Left lobe of liver (tissue), 2 donors: ENCODE measurements around the gene C6orf120. TPM values are rescaled to one million over a fixed set of nuclear protein-coding genes. Genes with fewer than 3 reads are reported as not detected.

Experiments used
- ATAC-seq: fragments of 200-7000 bp; cut with Tn5 transposase; one replicate; pipeline ENCODE4 v1.9.1; 2020; ENCODE audit warnings: mild to moderate bottlenecking, moderate library complexity
- DNase-seq: peaks from one replicate; pipeline ENCODE4 v3.0.0-alpha.2; 2020; ENCODE audit warnings: low spot score
- total RNA-seq: library from RNA; stranded (reverse); gene quantifications from one replicate; pipeline ENCODE4 v1.2.1, GENCODE V29; 2021
- donor health status: DM: no; HTN: no; CAD: no; lungs with moderate emphysema.
- donor health status: DM: no; HTN: yes; CAD: no.

C6orf120 gene
- total RNA-seq, 1 donor from 2014 or later, result 18.9 TPM

- DNase-seq, result peak; percentile 54
- peak; percentile 52 for ATAC-seq
These were observed 22.1 kb downstream of the C6orf120 start for GRCh38 chr6:169723991-169724493.

DNA sequence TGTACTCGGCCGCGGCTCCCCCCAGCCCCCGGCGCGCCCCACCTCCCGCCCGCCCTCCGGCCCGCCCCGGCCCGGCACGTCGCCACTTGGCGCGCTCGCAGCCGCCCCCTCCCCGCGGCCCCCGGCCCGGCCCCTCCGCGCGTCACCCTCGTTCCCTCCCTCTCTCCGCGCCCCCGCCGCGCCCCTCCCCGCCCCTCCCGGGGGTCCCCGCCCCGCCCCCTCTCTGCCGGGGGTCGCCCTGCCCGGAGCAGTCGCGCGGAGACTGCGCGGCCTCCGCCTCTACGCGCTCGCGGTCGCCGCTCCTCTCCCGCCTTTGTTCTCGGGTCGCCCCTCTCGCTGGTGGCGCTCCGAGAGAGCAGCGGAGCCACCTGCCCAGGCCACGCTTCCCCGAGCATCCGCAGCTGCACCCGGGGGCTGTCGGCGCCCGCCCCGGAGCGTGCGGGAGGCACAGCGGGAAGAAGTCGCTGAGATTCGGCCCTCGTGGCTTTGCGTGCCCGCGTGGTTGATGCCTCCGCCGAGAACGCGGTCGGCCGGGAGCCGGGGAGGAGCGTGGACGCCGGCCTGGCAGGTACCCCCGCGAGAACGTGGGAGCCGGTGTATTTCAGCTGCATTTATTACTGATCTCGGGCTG lies 22.7 kb downstream of the C6orf120 start, which contains the start of gene PHF10:
TSS of gene PHF10 (minus strand) at position 7 of the 631 bp plus-strand sequence. CDS start 569 bp downstream, outside the sequence.
- peak; percentile 58 for DNase-seq
- ATAC-seq, result peak; percentile 56

GRCh38 chr6:169725125-169726048 lies 23.5 kb downstream of the C6orf120 start:
- peak; percentile 41 for ATAC-seq
- DNase-seq, result peak; percentile 53

DNA sequence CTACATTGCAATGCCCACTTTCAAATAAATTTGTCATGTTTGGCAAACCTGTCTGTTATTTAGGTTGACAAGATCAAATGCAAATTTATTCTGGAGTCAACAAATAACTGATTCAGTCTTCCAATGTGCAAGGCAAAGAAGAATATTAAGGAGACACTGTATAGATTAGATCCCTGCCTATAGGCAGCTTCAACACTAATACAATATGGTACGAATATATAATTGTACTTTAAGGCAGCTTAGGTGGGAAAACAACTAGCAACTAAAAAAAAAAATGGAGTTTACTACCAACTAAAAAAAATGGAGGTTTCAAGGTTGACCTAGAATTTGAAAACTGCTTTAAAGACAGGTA lies 24.1 kb downstream of the C6orf120 start:
- DNase-seq, result no peak
- no peak for ATAC-seq

DNA sequence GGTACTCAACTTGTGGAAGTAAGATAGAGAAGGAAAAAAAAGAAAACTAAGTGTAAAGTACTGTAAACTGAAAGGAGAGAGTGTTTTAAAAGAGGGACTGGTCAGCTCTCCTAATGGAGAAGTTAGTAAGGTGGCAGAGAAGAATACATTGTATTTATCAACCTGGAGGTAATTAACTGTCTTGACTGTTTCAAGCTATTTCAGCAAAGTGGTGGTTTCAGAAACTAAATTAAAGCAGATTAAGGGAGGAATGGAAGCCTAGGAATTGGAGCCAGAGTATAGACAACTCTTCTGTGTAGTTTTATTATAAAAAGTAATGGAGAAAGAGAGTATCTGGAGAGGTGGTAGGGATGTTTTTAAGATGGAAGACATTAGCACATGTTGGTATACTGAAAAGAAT lies 25.0 kb downstream of the C6orf120 start:
- ATAC-seq, result no peak
- no peak for DNase-seq

DNA sequence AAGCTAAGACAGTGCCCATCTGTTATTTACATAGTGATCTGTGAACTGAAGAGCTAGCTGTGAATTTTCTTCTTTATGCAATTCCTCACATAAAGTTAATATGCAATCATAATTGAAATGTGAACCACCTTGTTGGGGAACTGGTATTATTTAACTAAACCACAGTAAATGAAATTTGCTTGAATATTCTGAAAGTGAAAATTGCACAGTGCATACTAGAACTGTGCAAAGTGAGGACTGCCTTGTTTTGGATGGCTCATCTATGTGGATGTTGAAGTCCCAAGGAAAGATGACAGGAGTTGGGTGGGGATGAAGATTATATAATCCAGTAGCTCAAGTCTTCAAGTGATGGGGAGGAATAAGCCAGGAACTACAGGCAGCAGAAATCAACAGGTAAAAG lies 28.0 kb downstream of the C6orf120 start:
- ATAC-seq (no peak), DNase-seq (no peak)

DNA sequence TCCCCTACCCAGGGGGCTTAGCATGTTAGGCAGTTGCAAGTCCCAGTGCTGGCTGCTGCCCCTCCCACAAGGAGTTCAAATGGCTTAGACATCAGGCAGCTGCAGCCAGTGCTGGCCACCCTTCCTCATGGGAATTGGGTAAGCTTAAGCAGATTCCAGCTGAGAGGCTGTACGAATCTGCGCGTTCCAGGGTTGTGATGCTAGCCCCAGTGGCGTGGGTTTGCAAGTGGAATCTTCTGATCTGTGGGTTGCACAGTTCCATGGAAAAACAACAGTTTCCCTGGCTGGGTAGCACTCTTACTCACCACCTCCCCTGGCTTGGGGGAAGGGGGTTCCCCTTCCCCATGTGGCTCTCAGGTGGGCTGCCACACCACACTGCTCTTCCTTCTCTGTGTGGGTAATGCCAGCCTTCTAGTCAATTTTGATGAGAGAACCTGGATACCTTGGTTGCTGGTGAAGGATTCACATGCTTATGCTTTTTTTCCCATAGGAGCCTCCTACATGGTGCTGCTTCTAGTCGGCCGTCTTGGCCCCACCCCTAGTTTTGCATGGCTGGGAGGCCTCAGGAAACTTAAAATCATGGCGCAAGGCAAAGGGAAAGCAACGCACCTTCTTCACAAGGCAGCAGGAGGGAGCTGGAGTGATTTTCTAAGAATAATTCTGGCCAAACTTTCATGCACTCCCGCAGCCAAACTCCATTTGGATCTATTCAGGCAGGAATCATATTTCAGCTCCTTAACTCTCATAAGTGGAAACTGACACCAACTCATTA lies 36.5 kb downstream of the C6orf120 start:
- ATAC-seq (no peak), DNase-seq (no peak)

DNA sequence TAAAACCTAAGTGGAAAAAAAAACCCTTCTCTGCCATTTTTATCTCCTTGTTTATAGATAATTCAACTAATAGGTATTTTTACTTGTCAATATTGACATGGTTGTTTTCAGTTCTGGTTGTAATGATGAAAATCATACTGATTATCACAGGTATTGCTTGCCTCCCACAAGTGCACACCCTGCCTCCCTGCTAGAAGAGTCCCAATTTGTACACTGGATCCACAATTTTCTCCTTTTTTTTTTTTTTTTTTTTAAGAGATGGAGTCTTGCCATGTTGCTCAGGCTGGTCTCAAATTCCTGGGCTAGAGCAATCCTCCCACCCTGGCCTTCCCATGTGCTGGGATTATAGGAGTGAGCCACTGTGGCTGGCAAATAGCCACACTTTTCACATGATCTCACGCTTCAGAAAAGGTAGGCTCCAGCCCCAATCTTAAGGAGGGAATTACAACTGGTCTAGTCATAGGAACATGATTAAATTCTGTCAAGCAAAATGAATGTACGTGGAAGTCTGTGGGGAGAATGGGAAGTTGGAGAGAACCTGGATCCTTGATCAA lies 37.1 kb downstream of the C6orf120 start:
- ATAC-seq, result no peak

GRCh38 chr6:169741344-169741743 lies 39.4 kb downstream of the C6orf120 start:
- DNase-seq (no peak), ATAC-seq (no peak)

More for the DNA sequence above, 37.1 kb downstream of the C6orf120 start:
- DNase-seq, result no peak

- DNase-seq (no peak), ATAC-seq (no peak)
These were observed 43.5 kb downstream of the C6orf120 start for GRCh38 chr6:169745405-169745804.

- DNase-seq, result no peak
- no peak for ATAC-seq
These were observed 44.6 kb downstream of the C6orf120 start for GRCh38 chr6:169746556-169746955.

DNA sequence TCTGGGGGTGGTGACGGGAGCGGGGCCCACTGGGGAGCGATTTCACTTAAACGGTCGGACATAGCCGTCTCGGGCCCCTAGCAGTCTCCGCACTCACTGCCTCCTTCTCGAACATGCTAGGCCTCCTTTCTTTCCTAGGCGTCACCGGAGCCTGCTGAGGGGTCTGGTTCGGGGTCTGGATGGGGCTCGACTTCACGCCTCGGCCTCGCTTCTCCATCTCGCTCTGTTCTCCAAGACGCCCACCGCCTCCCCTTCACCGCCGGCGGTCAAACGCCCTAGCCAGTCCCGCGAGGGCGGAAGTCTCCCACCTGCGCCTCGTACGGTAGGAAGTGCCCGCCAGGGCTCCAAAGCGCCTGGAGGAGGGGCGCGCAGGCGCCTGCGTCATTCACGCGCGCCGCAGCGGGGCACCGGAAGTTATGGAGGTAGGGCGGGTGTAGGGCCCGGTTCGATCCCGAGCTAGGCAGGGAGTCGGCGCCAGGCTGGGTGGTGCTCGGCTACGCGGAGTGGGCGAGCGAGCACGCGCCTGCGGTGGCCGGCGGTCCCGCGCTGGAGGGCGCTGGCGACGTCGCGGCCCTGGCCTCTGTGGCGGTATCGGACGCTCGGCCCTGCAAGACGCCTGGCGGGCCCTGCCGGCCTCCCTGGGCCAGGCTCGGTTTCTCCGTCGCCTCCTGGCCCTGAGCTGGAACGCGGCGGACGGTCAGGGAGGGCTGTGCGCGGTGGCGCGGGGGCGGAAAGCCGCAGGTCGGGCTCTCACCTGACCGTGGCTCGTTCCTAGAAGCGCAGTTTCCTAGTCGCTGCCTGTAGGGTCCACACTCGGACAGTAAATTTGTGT lies 49.5 kb downstream of the C6orf120 start, which contains the start of the genes DYNLT2 and ERMARD:
TSS of gene DYNLT2 (minus strand) at position 331 of the 832 bp plus-strand sequence. CDS start at position 217, 114 bp downstream.
TSS of gene ERMARD (plus strand) at position 381 of the 832 bp plus-strand sequence. CDS start at position 417, 36 bp downstream.
- ATAC-seq (peak; percentile 97), DNase-seq (peak; percentile 97)

DNA sequence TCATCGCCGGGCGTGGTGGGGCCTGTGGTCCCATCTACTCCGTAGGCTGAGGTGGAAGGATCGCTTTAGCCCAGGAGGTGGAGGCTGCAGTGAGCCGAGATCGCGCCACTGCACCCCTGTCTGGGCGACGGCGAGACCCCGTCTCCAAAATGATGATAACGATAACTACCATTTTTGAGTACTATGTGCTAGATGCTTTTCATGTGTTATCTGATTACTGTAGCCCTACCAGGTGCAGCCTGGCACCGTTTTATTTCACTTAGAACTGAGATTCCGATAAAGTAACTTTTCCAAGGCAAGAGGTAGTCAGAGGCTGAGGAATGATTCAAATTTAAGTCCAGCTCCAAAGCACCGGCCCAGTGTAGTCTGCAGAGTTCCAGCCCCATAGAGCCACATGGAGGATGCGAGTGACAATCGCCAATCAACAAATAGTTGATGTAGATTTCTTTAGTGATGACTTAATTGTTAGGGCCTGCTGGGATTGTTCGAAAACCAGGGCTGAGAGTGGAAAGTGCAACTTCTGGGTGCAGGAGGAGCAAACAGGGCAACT lies 50.2 kb downstream of the C6orf120 start:
- ATAC-seq (no peak), DNase-seq (no peak)

Other genes starting within 250 kb of the C6orf120 start
- gene WDR27, start 97 bp upstream of the C6orf120 start, total RNA-seq, result 19.5 TPM
- gene PHF10, start 22.4 kb downstream of the C6orf120 start, total RNA-seq, result 19.6 TPM
- gene DYNLT2, start 49.4 kb downstream of the C6orf120 start, total RNA-seq, result 0.60 TPM
- 16.3 TPM for gene ERMARD, start 49.5 kb downstream of the C6orf120 start, total RNA-seq